MM.1S (cell line): ENCODE results near the gene ADAMTS17.

ENCODE experiments used
- DNase-seq: peaks from one replicate; pipeline ENCODE4 v3.0.0-alpha.2; 2015
- H2AFZ ChIP-seq: fragments of 300-600 bp; sonication (generic); 2 replicates; pipeline ENCODE4 v1.6.0; 2016; ENCODE audit warnings: antibody characterized with exemption, low read length
- H3F3A ChIP-seq: fragments of 300-600 bp; sonication (generic); 2 replicates; pipeline ENCODE4 v1.6.1; 2016; ENCODE audit warnings: mild to moderate bottlenecking, antibody characterized with exemption, low read length, moderate library complexity, mixed read lengths; ENCODE audit not compliant: insufficient read depth
- H3K27ac ChIP-seq: fragments of 300-600 bp; sonication (generic); 2 replicates; pipeline ENCODE4 v1.5.1; 2016; ENCODE audit warnings: mild to moderate bottlenecking, low read length
- H3K27me3 ChIP-seq: fragments of 300-600 bp; sonication (generic); replicated peaks from 2 replicates; pipeline ENCODE4 v1.6.0; 2016; ENCODE audit warnings: low read length; ENCODE audit not compliant: insufficient read depth
- H3K36me3 ChIP-seq: fragments of 300-600 bp; sonication (generic); replicated peaks from 2 replicates; pipeline ENCODE4 v1.6.1; 2016; ENCODE audit warnings: mild to moderate bottlenecking, low read length, mixed read lengths; ENCODE audit not compliant: insufficient read depth
- H3K4me1 ChIP-seq: fragments of 300-600 bp; sonication (generic); 2 replicates; pipeline ENCODE4 v1.6.1; 2016; ENCODE audit warnings: low read length, mixed read lengths
- H3K4me2 ChIP-seq: fragments of 300-600 bp; sonication (generic); 2 replicates; pipeline ENCODE4 v1.6.0; 2016; ENCODE audit warnings: low read depth, low read length
- H3K4me3 ChIP-seq: fragments of 300-600 bp; sonication (generic); 2 replicates; pipeline ENCODE4 v1.5.1; 2016; ENCODE audit warnings: low read length, mixed read lengths
- H3K79me2 ChIP-seq: fragments of 300-600 bp; sonication (generic); 2 replicates; pipeline ENCODE4 v1.6.1; 2016; ENCODE audit warnings: mixed run types, low read length, mixed read lengths
- H3K9ac ChIP-seq: fragments of 300-600 bp; sonication (generic); 2 replicates; pipeline ENCODE4 v1.6.1; 2016; ENCODE audit warnings: low read length, mixed read lengths
- H3K9me2 ChIP-seq: fragments of 300-600 bp; sonication (generic); replicated peaks from 2 replicates; pipeline ENCODE4 v1.6.1; 2016; ENCODE audit warnings: mild to moderate bottlenecking, low read length, mixed read lengths; ENCODE audit not compliant: insufficient read depth
- H3K9me3 ChIP-seq: fragments of 300-600 bp; sonication (generic); replicated peaks from 2 replicates; pipeline ENCODE4 v1.6.1; 2016; ENCODE audit warnings: mild to moderate bottlenecking, low read length, mixed read lengths; ENCODE audit not compliant: insufficient read depth
- H4K20me1 ChIP-seq: fragments of 300-600 bp; sonication (generic); 2 replicates; pipeline ENCODE4 v1.6.1; 2016; ENCODE audit warnings: mild to moderate bottlenecking, low read length, moderate library complexity, mixed read lengths; ENCODE audit not compliant: insufficient read depth
- CTCF ChIP-seq: fragments of 300-600 bp; sonication (generic); IDR thresholded peaks from 2 replicates; pipeline ENCODE4 v1.5.1; 2016; ENCODE audit warnings: antibody characterized with exemption, low read length, mixed read lengths
- EZH2 ChIP-seq: fragments of 300-600 bp; sonication (generic); optimal IDR thresholded peaks from 2 replicates; pipeline ENCODE3; 2017; ENCODE audit warnings: low read depth, mild to moderate bottlenecking, antibody characterized with exemption, low read length, mixed read lengths
- EZH2phosphoT487 ChIP-seq: fragments of 300-600 bp; sonication (generic); IDR thresholded peaks from 2 replicates; pipeline ENCODE4 v1.6.1; 2018; ENCODE audit warnings: antibody characterized with exemption, low read length

The ADAMTS17 gene

DNA sequence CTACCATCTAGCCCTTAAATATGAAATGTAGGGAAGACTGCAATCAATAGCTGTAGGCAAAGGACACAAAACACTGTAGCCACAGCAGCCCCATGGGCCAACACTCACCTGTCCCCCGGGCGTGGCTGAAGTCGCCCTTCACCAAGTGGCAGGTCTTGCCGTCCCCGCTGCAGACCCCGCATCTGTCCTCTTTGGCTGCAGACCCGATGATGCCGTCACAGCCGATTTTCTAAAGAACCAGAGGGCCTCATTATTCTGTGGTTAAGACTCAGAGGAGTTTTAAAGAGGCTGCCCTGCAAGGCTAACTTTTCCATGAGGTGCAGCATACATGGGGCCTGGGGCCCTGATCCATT lies 245.6 kb downstream of the ADAMTS17 start:
- no peak overlapping the region for H3K4me2 ChIP-seq
- 0 out of 2 replicates have a peak, but pooled peaks cover 4% of the 10 kb centered on the region for H3K4me1 ChIP-seq
- no peak for DNase-seq
- no peak overlapping the region for H3K4me3 ChIP-seq
- H3K27ac ChIP-seq, result no peak overlapping the region
- H3K79me2 ChIP-seq, result no peaks in the 10 kb centered on the region
- H2AFZ ChIP-seq, result no peak overlapping the region
- H3K9me3 ChIP-seq, result no peaks in the 10 kb centered on the region
- H3F3A ChIP-seq, result no peaks in the 10 kb centered on the region
- H3K27me3 ChIP-seq, result no peaks in the 10 kb centered on the region; the same call in 1 of the 2 replicates
- no peaks in the 10 kb centered on the region for H3K36me3 ChIP-seq
- no peak overlapping the region for H3K9ac ChIP-seq
- TF ChIP-seq EZH2, result no peak
- no peaks in the 10 kb centered on the region for H4K20me1 ChIP-seq
- no peaks in the 10 kb centered on the region for H3K9me2 ChIP-seq

GRCh38 chr15:100095541-100096247 lies 246.1 kb downstream of the ADAMTS17 start:
- H3K9me3 ChIP-seq, result no peaks in the 10 kb centered on the region
- 0 out of 2 replicates have a peak, but pooled peaks cover 4% of the 10 kb centered on the region for H3K4me1 ChIP-seq
- peak overlapping the region; percentile 53; the same call in 1 of the 2 replicates for H3K4me2 ChIP-seq
- no peak for DNase-seq
- no peak overlapping the region for H3K27ac ChIP-seq
- no peak overlapping the region for H2AFZ ChIP-seq
- no peaks in the 10 kb centered on the region for H3K9me2 ChIP-seq
- no peak for TF ChIP-seq EZH2
- no peaks in the 10 kb centered on the region for H3F3A ChIP-seq
- no peaks in the 10 kb centered on the region for H3K36me3 ChIP-seq
- no peak overlapping the region for H3K4me3 ChIP-seq
- no peaks in the 10 kb centered on the region for H3K79me2 ChIP-seq
- H3K27me3 ChIP-seq, result no peaks in the 10 kb centered on the region; the same call in 1 of the 2 replicates
- no peaks in the 10 kb centered on the region for H4K20me1 ChIP-seq
- H3K9ac ChIP-seq, result no peak overlapping the region

- DNase-seq, result no peak
- Histone ChIP-seq H4K20me1 (no peaks in the 10 kb centered on the region), H3K9me2 (no peaks in the 10 kb centered on the region), H3F3A (no peaks in the 10 kb centered on the region), H3K4me1 (0 out of 2 replicates have a peak, but pooled peaks cover 4% of the 10 kb centered on the region), H3K27ac (no peak overlapping the region), H3K9ac (no peak overlapping the region), H3K4me2 (no peak overlapping the region), H3K9me3 (no peaks in the 10 kb centered on the region), H2AFZ (no peak overlapping the region), H3K79me2 (no peaks in the 10 kb centered on the region), H3K36me3 (no peaks in the 10 kb centered on the region), H3K4me3 (no peak overlapping the region), H3K27me3 (no peaks in the 10 kb centered on the region; the same call in 1 of the 2 replicates)
- TF ChIP-seq CTCF (no peak), EZH2phosphoT487 (no peak), EZH2 (no peak)
These were observed 247.7 kb downstream of the ADAMTS17 start for GRCh38 chr15:100094127-100094510.

DNA sequence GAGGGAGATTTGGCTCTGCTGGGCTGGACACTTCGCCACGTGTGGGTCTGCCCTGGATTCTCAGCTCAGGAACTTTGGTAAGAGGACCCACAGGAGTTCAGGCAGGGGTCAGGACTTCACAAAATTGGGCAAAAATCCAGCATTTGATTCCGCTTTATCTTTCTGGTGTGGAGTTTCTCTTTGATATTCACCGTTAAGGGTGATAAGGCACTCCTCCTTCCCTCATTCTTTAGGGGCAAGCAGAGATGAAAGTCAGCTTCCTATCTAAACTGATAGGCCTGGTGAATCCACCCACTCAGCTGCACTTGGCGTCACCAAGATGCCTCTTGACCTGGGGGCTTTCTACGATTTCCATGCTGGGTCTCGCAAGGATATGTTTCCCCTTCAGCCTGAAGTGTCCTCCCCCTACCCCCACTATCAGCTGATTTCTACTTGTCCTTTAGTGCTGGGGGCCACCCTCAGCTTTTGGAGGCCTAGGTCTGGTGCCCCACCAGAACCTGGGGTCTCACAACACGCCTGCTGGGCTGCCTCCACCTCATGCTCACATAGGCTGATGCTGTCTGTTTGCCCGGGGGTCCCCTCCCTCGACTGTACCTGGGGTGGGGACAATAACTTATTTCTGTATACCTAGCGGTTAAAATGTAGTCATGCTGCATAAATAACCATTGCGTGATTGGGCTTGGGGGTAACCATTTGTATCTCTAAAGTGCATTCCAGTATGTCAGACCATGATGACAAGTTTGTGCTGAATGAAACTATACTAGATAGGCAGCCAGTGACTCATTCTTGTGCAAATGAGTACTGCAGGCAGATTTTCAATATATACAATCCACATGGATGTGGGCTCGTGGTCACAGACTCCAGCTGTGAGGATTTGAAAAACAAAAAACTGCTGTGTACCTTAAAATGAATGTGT lies 248.3 kb downstream of the ADAMTS17 start:
- Histone ChIP-seq H3F3A (no peaks in the 10 kb centered on the region), H3K9me3 (no peaks in the 10 kb centered on the region), H2AFZ (no peak overlapping the region), H3K27me3 (no peaks in the 10 kb centered on the region; the same call in 1 of the 2 replicates), H3K4me1 (0 out of 2 replicates have a peak, but pooled peaks cover 4% of the 10 kb centered on the region), H3K36me3 (no peaks in the 10 kb centered on the region), H3K79me2 (no peaks in the 10 kb centered on the region), H3K4me2 (no peak overlapping the region), H4K20me1 (no peaks in the 10 kb centered on the region), H3K27ac (no peak overlapping the region), H3K9me2 (no peaks in the 10 kb centered on the region), H3K4me3 (no peak overlapping the region), H3K9ac (no peak overlapping the region)
- no peak for DNase-seq
- no peak for TF ChIP-seq EZH2phosphoT487
- no peak for TF ChIP-seq EZH2
- TF ChIP-seq CTCF, result no peak
